NCI-H1417 treated with DMSO at 0.1 percent for 48 hours (cell line): Measurements from ENCODE around the gene CDK13.
"Not testable (repeated sequence)": the region's sequence is repeated elsewhere in the genome, so short reads cannot be mapped to it uniquely, and the experiment has no call there.

Experiments used
- DNase-seq: peaks from one replicate; lab custom pipeline; 2025; lab: John Stamatoyannopoulos, UW

The CDK13 gene

DNA sequence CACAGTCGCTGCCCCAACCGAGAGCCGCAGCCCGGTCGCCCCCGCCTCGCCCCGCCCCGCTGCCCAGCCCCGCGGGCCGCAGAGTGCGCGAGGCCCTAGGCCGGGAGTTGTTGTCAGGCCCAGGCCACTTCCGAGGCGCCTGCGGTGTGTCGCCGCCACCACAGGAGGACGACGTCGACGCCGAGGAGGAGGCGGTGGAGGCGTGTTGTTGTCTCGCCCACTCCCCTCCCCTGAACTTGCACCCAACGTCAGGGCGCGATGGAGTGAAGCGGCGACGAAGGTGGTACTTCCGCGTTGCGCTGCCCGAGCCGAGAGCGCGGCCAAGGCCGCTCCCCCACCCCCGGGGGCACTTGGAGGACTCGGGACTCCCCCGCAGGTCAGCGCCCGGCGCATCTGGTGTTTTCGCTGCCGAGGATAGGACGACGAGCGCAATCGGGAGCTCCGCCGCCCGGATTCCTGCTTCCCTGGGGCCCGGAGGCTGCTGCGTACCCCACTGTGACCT, at the start of gene CDK13:
Gene CDK13 (plus strand): TSS at position 286 of the 502 bp plus-strand sequence. CDS start 386 bp downstream, outside the sequence.
- DNase-seq: peak; percentile 30

DNA sequence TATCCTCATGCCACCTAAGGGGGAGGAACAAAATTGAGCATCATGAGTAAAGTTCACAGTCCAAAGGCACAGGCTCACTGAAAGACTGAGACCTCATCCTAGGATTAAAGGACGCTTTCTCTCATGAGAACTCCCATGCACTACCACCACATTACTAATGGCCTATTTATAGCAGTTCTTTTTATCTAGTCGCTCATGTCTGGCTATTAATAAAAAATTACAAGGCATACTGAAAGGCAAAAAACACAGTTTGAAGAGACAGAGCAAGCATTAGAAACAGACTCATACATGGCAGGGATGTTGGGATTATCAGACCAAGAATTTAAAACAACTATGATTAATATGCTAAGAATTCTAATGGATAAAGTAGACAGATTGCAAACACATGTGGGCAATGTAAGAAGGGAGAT, 46.0 kb upstream of the CDK13 start:
- no peak for DNase-seq

DNA sequence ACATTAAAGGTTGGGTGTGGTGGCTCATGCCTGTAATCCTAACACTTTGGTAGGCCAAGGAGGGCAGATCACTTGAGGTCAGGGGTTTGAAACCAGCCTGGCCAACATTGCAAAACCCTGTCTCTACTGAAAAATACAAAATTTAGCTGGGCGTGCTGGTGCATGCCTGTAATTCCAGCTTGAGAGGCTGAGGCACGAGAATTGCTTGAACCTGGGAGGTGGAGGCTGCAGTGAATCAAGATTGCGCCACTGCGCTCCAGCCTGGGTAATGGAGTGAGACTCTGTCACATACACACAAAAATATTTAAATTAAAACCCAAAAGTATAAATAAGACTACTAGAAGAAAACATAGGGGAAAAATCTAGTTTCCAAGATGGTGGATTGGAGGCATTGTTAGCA, 41.9 kb upstream of the CDK13 start:
- no peak for DNase-seq

DNA sequence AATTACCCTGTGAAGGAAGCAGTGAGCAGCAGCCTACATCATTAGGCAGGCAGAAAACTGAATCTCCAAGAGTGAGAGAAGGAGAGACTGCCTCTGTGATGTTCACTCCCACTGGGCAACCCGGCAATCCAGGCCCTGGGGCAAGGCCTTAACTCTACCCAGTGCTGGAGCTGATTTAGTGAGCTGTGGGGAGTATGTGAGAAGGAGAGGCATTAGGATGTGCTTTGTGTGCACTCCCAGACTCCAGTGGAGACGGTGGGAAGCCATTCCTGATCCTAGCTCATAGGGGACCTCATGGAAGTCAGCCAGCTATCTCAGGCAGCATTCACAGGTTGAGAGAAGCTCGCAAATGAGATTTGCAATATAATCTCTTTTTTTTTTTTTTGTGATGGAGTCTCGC, 41.1 kb upstream of the CDK13 start:
- no peak for DNase-seq

DNA sequence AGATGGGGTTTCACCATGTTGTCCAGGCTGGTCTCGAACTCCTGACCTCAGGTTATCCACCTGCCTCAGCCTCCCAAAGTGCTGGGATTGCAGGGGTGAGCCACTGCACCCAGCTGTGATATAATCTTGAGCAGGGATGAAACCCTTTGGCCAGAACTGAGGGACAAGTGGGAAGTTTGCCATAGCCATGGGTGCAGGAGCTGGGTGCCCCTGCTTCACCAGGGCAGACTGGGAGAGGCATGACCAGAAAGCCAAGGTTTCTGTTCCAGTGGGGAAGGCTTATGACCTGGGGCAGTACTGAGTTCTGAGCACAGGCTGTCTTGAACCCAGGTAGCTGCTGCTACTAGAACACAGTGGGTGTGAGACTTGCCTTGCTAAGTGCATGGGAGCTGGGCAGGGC, 40.5 kb upstream of the CDK13 start:
- DNase-seq: no peak

DNA sequence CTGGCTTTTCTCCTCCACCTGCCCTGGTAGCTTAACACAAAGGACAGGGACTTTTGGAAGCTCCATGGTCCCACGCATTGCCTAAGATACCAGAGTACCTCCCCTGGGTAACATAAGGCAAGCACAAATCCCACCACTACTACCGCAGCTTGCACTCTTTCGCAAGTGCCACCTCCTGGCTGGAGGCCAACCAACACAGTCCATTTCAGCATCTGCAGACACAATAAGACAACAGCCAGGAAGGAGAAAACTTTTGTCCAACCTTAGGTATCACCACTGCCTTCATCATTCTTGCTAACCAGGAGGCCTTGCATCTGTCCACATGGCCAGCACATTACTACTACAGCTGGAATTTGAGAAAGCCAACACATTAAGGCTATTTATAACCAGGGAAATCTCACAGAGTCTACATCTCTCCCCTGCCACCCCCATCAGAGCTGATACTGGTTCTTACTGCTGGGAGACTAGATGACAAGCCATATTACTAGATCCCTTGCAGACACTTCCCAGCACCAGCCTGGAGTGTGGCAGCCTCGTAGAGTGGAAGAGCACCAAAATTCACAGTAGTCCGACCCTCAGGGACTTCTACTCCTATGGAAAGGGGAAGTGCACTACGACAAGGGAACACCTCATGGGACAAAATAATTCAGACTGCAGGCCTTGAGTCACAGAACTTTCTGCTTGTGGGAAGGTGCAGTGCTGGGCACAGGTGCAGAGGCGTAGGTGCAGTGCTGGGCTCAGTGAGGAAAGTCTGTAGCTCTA, 39.8 kb upstream of the CDK13 start:
- no peak for DNase-seq

DNA sequence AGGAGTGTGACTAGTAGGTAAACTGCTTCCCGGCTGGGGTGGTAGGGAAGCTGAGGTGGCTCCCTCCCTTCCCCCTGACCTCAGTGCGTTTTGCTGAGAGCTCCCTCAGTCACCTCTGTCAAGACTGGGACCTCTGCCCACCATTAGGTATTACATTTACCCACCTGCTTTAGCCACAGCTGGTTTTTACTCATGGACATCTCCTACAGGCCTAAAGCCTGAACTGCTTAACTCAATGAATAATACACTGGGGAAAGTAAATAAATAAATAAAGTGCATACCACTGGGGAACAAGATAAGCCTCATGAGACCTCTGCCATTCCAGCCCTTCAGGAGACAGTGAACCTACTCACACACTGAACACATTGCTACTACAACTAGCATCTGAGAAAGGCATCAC, 38.9 kb upstream of the CDK13 start:
- DNase-seq: no peak

DNA sequence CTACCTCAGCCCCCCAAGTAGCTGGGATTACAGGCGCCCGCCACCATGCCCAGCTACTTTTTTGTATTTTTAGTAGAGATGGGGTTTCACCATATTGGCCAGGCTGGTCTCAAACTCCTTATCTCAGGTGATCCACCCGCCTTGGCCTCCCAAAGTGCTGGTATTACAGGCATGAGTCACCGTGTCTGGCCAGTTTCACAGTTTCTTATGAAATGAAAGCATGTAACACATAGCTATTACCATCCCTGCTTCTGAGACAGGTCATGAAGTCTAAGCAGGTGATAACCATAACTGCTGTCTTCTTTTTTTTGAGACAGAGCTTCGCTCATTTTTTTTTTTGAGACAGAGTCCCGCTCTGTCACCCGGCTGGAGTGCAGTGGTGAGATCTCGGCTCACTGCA, 34.2 kb upstream of the CDK13 start:
- not testable (repeated sequence) for DNase-seq

DNA sequence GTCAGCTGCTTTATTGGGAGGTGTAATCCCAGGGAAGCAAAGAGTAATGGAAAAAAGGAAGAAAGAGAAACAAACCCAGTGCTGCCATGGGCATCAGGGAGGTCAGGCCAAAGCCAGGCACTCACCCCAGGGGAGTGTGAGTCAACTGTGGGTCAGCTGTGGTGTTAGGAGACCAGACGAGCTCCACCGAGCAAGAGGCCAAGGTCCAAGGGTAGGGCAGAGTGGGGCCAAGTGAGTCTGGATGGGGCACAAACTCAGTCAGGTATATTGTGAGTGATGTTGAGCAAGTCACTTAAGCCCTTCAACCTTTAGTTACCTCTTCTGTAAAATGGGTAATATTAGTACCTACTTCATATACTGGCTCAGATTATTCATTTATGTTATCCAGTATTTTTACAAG, 30.4 kb upstream of the CDK13 start:
- DNase-seq: no peak

DNA sequence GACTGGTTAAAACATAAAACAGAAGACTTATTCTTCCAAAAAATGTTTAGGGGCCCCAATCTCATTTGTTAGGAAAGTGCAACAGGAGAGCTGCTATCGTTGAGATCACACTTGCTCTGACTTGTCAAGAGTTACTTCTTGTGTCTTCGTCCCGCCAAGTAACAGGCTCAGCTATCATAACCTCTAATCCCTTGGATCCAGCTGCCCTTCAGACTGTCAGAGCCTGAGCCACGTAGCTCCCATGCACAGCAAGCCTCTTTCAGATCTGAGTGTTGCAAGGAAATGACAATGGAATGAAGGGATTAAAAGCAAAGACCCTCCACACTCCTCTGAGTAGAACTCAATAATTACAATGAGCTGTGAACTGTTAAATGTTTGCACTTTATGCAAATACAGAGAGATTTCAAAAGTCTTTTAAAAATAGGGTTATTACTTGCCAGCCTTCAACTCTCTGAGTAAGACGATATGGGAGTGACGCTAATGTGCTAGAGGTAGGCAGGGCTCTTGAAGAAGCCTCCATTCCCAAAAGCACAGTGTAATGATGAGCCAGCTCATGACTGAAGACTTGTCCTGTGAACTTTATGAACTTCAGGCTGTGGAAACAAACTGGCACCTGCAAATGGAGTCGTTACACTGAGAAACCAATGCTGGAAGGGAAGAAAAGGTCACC, 28.4 kb upstream of the CDK13 start:
- DNase-seq: no peak

DNA sequence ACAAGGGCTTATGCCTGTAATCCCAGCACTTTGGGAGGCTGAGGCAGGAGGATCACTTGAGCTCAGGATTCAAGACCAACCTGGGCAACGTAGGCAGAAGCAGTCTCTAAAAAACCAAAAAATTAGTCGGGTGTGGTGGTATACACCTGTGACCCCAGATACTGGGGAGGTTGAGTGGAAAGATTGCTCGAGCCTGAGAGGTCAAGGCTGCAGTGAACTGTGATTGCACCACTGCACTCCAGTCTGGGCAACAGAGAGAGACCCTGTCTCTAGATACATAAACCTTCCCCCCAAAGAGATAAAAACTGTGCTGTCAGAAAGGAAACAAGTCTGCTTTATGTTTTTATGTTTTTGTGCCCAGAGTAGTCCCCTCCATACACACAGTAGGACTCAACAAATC, 27.5 kb upstream of the CDK13 start:
- no peak for DNase-seq

DNA sequence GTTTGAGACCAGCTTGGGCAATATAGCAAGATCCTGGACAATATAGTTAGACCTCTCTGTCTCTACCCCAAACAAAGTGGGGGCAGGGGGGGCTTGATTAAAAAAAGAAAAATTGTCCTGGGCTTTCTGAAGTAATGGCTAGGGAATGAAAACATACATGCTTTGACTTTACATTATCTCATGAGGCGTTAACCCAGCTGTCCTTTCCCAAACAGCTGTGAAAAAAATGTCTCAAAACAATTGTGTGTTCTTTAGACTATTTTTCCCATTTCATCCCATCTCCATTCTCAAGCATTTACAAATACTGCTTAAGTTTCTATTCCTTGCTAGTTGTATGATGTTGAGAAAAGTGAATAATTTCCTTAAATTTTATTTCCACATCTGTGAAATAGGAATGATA, 27.0 kb upstream of the CDK13 start:
- DNase-seq: no peak

DNA sequence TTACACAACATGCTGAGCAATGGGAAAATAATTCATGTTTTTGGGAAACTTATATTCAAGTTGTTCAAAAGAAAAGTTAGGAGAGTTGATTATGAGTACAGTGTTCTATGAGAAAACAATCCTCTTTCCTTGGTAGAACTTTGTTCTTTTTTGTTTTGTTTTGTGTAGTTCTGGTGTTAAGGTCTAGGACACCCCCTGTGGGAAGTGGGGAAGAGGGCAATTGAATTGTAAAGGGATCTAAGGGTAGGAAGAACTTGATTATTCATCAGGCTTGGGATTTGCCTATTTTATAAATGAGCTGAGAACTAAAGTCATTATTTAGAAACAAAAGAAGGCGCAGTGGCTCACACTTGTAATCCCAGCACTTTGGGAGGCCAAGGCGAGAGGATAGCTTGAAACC, 25.9 kb upstream of the CDK13 start:
- no peak for DNase-seq

DNA sequence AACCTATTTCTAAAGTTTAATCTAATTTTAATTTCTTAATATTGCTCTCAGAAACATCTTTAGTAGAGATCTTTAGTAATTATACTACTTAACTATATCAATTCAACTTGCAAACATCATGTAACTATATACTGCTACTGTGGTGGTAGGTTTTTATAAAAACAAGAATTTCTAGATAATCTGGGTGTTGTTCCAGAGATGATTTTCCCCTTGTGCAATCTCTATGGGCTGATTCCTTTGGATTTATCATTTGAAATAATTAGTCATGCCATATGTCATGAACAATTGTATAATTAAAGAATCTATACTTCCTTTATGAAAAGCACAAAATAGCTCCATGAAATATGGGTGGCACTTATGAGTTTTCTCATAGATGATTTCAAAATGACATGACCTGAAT, 23.9 kb upstream of the CDK13 start:
- no peak for DNase-seq

DNA sequence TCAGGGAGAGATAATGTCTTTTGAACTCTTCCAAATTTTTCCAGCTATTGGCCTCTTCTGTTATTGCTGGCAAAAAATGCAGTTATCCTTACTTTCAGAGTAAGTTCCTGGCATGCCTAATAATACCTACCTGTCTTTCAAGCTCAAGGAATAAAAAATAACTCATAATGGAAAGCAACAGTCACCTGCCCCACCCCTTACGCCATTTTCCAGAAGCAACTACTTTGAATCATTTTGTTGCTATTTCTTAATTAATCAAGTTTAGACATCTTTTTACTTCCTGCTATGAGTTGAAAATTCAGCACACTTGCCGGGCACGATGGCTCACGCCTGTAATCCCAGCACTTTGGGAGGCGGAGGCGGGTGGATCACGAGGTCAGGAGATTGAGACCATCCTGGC, 23.0 kb upstream of the CDK13 start:
- no peak for DNase-seq

DNA sequence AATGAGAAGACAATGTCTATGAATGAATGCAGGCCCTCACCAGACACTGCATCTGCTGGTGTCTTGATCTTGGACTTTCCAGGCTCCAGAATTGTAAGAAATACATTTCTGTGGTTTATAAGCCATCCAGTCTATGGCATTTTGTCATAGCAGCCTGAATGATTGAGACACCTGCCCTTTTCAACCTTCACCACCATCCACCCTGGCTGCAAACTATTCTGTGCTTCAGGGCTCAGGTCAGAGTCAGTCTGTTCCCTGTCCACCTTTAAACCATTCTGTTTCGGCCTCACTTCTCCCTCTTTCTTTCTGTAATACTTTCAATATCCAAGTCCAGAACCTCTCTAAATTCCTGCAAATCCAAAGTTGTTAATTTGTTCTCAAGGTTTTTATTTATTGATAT, 15.9 kb upstream of the CDK13 start:
- DNase-seq: no peak

DNA sequence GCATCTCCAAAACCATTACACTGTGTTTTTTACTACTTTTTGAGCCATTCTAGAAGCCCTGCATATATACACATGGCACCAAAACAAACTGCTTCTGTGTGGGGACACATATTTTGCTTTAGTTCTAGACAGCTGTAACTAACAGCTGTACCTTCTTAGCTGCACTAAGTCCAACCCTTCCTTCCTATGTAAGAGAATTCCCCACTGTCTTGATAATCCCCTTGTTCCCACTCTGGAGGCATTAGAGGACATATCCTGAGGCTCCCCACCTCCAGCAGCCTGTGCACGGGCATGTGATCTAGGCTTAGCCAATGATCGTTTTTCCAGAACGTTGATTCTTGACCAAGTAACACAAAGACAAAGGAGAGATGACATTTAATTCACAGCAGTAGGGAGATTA, 13.3 kb upstream of the CDK13 start:
- DNase-seq: no peak

DNA sequence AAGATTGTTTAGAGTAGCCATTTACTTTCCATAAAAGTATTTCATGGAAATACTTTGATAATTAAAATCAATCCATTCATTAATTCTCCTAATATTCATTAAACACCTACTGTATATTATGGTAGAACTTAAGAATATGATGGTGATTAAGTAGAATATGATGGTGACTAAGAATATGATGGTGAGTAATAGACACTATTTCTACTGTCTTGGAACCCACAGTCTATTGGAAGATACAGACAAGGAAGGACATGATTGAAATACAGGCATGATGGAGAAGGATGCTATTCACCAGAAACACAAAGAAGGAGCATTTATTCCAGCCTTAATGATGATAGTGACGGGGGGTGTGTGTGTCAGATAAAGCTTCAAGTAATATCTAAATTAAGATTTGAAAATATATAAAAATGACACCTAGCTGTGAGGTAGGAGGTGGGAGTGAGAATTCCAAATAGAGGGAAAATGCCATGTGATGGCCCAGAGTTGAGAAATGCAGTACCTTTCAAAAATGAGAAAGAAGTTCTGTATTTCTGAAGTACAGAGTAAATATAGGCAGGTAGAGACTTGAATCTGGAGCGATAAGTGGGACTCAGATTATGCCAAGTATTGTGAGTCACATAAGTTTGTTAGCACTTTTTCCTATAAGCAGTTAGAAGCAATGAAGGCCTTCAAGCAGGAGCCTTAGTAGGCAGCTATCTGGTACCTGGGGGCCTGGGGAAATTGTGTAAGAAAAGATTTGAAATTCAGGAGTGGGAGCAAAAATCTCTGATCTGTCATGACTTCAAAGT, 12.5 kb upstream of the CDK13 start:
- DNase-seq: no peak

DNA sequence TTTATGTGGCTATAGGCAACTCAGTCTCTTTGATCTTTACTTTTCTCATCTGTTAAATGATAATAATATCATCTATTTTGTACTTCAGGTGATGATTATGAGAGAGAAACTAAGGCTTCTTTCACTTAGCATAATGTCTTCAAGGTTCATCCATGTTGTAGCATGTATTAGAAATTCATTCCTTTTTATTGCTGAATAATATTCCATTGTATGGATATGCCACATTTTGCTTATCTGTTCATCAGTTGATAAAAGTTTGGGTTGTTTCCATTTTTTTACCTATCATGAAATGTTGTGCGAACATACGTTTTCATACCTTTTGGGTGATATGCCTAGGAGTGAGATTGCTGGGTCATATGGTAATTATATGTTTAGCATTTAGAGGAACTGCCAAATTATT, 7.2 kb upstream of the CDK13 start:
- no peak for DNase-seq

DNA sequence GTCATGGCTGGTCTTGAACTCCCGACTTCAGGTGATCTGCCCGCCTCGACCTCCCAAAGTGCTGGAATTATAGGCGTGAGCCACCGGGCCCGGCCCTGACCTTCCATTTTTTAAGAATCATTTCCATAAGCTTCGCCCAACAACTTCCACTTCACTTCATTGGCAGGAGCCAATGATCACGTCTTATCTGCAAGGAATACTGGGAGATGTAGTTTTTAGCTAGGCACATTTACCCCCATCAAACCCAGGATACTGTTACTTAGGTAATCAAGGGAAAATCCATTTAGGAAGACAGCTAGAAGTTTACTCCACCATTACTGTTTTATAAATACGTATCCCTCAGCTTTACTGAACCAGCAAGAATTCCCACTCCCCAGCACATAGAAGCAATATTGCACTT, 3.4 kb upstream of the CDK13 start:
- no peak for DNase-seq

DNA sequence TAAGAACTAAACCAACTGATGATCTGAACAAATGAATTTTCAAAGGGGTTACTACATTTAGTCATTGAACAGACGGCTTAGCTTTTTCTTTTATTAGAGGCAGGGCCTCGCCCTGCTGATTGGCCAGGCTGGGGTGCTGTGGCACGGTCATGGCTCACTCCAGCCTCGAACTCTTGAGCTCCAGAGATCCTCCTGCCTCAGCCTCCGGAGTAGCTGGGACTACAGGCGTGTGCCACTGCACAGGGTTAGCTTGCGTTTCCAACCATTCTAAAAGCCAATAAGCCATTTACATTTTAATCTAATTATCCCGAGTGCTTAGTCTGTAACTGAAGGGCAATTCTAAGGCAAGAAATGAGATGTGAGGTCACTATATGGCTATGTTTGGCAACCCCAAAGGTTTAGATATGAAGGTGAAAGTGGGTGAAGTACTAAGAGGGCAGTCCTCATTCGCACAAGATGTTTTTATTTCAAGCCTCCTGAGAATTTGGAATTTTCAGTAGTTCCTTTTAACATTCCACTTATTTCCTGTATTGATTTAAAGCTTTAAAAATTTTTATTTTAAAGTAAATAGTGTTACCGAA, 1.6 kb upstream of the CDK13 start:
- no peak for DNase-seq
